OCI-LY3 (cell line): ENCODE results near the gene FARP1.

Source experiments
- H2AFZ ChIP-seq: fragments of 200-600, 300-600 bp; shearing (Covaris generic); 2 replicates; pipeline ENCODE4 v1.6.0; 2014; ENCODE audit warnings: antibody characterized with exemption, low read depth, low read length
- H3K27ac ChIP-seq: fragments of 200-600, 300-600 bp; sonication (generic); 2 replicates; pipeline ENCODE4 v1.5.1; 2014; ENCODE audit warnings: mild to moderate bottlenecking, low read length, moderate library complexity, mixed read lengths
- H3K27me3 ChIP-seq: fragments of 200-600, 300-600 bp; sonication (generic); 2 replicates; pipeline ENCODE4 v1.6.1; 2014; ENCODE audit warnings: low read depth, low read length, mixed read lengths
- H3K36me3 ChIP-seq: fragments of 200-600, 300-600 bp; sonication (generic); replicated peaks from 2 replicates; pipeline ENCODE3; 2014; ENCODE audit warnings: low read depth, low read length, mixed read lengths
- H3K4me1 ChIP-seq: fragments of 300-600, 200-600 bp; sonication (generic); 2 replicates; pipeline ENCODE4 v1.6.1; 2014; ENCODE audit warnings: low read length, mixed read lengths
- H3K4me2 ChIP-seq: fragments of 200-600, 300-600 bp; sonication (generic); 2 replicates; pipeline ENCODE4 v1.6.1; 2014; ENCODE audit warnings: low read length, mixed read lengths
- H3K4me3 ChIP-seq: fragments of 300-600, 200-600 bp; sonication (generic); 2 replicates; pipeline ENCODE4 v1.5.1; 2014; ENCODE audit warnings: antibody characterized with exemption, mild to moderate bottlenecking, low read length, moderate library complexity
- H3K79me2 ChIP-seq: fragments of 300-600, 200-600 bp; shearing (Covaris generic); 2 replicates; pipeline ENCODE4 v1.6.1; 2014; ENCODE audit warnings: mild to moderate bottlenecking, low read length, mixed read lengths
- H3K9ac ChIP-seq: fragments of 300-600, 200-600 bp; shearing (Covaris generic); 2 replicates; pipeline ENCODE4 v1.6.0; 2014; ENCODE audit warnings: mild to moderate bottlenecking, low read length, moderate library complexity
- H3K9me3 ChIP-seq: fragments of 200-600, 300-600 bp; shearing (Covaris generic); 2 replicates; pipeline ENCODE4 v1.6.1; 2014; ENCODE audit warnings: low read length, mixed read lengths; ENCODE audit not compliant: insufficient read depth
- H4K20me1 ChIP-seq: fragments of 200-600, 300-600 bp; sonication (generic); 2 replicates; pipeline ENCODE4 v1.6.1; 2016; ENCODE audit warnings: low read length, mixed read lengths; ENCODE audit not compliant: insufficient read depth
- CTCF ChIP-seq: fragments of 200-600, 300-600 bp; sonication (generic); IDR thresholded peaks from 2 replicates; pipeline ENCODE4 v1.5.1; 2014; ENCODE audit warnings: antibody characterized with exemption, low read length, low read depth
- EZH2phosphoT487 ChIP-seq: fragments of 200-600 bp; shearing (Covaris generic); IDR thresholded peaks from 2 replicates; pipeline ENCODE4 v1.6.1; 2018; ENCODE audit warnings: antibody characterized with exemption, mixed run types, low read depth

FARP1 gene

GRCh38 chr13:98232456-98232855 lies 89.6 kb downstream of the FARP1 start:
- Histone ChIP-seq H4K20me1 (no peaks in the 10 kb centered on the region), H3K79me2 (no peaks in the 10 kb centered on the region), H3K9me3 (no peaks in the 10 kb centered on the region), H3K4me1 (no peaks in the 10 kb centered on the region), H3K9ac (no peak overlapping the region), H2AFZ (no peak overlapping the region), H3K36me3 (no peaks in the 10 kb centered on the region), H3K27me3 (peaks cover 2% of the 10 kb centered on the region; the same call in 1 of the 2 replicates), H3K27ac (no peak overlapping the region), H3K4me2 (no peak overlapping the region), H3K4me3 (no peak overlapping the region)
- TF ChIP-seq EZH2phosphoT487 (no peak), CTCF (no peak)

- H3K79me2 ChIP-seq: no peaks in the 10 kb centered on the region
- TF ChIP-seq EZH2phosphoT487 (no peak), CTCF (no peak)
- no peak overlapping the region for H3K4me3 ChIP-seq
- H3K36me3 ChIP-seq: no peaks in the 10 kb centered on the region
- no peak overlapping the region for H3K4me2 ChIP-seq
- no peak overlapping the region for H3K27ac ChIP-seq
- H3K9me3 ChIP-seq: no peaks in the 10 kb centered on the region
- H2AFZ ChIP-seq: no peak overlapping the region
- no peaks in the 10 kb centered on the region for H4K20me1 ChIP-seq
- H3K9ac ChIP-seq: no peak overlapping the region
- no peaks in the 10 kb centered on the region for H3K4me1 ChIP-seq
- H3K27me3 ChIP-seq: peaks cover 2% of the 10 kb centered on the region; the same call in 1 of the 2 replicates
Measured at GRCh38 chr13:98233127-98233526, 90.2 kb downstream of the FARP1 start.

- Histone ChIP-seq H3K27ac (no peak overlapping the region), H3K79me2 (no peaks in the 10 kb centered on the region), H3K9me3 (no peaks in the 10 kb centered on the region), H3K36me3 (no peaks in the 10 kb centered on the region), H4K20me1 (no peaks in the 10 kb centered on the region), H3K4me1 (no peaks in the 10 kb centered on the region), H3K27me3 (no peaks in the 10 kb centered on the region; the same call in 1 of the 2 replicates), H3K4me2 (no peak overlapping the region), H3K4me3 (no peak overlapping the region), H3K9ac (no peak overlapping the region), H2AFZ (no peak overlapping the region)
- TF ChIP-seq CTCF: no peak
- TF ChIP-seq EZH2phosphoT487: no peak
Measured at GRCh38 chr13:98234348-98234747, 91.5 kb downstream of the FARP1 start.

- no peaks in the 10 kb centered on the region for H3K4me1 ChIP-seq
- H2AFZ ChIP-seq: no peak overlapping the region
- no peak for TF ChIP-seq EZH2phosphoT487
- TF ChIP-seq CTCF: no peak
- H3K27ac ChIP-seq: no peak overlapping the region
- H3K9me3 ChIP-seq: no peaks in the 10 kb centered on the region
- no peaks in the 10 kb centered on the region for H3K36me3 ChIP-seq
- H4K20me1 ChIP-seq: no peaks in the 10 kb centered on the region
- no peaks in the 10 kb centered on the region for H3K79me2 ChIP-seq
- no peaks in the 10 kb centered on the region; the same call in 1 of the 2 replicates for H3K27me3 ChIP-seq
- no peak overlapping the region for H3K4me3 ChIP-seq
- no peak overlapping the region for H3K4me2 ChIP-seq
- H3K9ac ChIP-seq: no peak overlapping the region
Measured at GRCh38 chr13:98236197-98236596, 93.3 kb downstream of the FARP1 start.
